Measurements from ENCODE around the gene GRK7.

GRK7 gene

DNA sequence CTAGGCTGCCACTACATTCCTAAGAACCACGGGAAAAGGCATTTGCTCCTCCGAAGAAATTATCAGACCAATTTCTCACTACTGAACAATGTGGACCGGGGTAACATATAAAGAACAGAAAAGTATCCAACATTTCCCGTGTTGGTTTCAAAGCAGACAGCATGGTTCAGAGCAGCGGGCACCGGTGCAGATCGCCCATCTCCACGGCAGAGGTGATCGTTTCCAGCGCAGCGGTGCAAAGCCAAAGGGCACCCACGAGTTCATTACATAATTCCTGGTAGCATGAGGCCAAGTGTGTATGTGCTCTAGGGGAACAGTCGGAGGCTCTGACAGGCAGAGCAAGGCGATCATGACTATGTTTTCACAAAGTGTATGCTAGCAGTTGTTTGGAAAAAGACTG, 13.2 kb downstream of the GRK7 start:
- Histone ChIP-seq H3K4me3 (IDR thresholded peaks at IDR 0.05; ENCODE audit: insufficient read depth, low read depth, low read length) (no peak overlapping the region), H3K79me2 (ENCODE audit: insufficient read depth, low read depth) (no peaks in the 10 kb centered on the region), H2AFZ (ENCODE audit: low read depth) (no peak overlapping the region), H3K36me3 (ENCODE audit: insufficient read depth) (no peaks in the 10 kb centered on the region), H3K4me1 (ENCODE audit: low read depth, poor library complexity, severe bottlenecking) (no peaks in the 10 kb centered on the region), H3K4me2 (no peak overlapping the region), H3K27ac (no peak overlapping the region), H4K20me1 (ENCODE audit: insufficient read depth) (no peaks in the 10 kb centered on the region), H3K27me3 (ENCODE audit: insufficient read depth, low read depth) (no peaks in the 10 kb centered on the region), H3K9ac (no peak overlapping the region)
- TF ChIP-seq, protein P1, sequence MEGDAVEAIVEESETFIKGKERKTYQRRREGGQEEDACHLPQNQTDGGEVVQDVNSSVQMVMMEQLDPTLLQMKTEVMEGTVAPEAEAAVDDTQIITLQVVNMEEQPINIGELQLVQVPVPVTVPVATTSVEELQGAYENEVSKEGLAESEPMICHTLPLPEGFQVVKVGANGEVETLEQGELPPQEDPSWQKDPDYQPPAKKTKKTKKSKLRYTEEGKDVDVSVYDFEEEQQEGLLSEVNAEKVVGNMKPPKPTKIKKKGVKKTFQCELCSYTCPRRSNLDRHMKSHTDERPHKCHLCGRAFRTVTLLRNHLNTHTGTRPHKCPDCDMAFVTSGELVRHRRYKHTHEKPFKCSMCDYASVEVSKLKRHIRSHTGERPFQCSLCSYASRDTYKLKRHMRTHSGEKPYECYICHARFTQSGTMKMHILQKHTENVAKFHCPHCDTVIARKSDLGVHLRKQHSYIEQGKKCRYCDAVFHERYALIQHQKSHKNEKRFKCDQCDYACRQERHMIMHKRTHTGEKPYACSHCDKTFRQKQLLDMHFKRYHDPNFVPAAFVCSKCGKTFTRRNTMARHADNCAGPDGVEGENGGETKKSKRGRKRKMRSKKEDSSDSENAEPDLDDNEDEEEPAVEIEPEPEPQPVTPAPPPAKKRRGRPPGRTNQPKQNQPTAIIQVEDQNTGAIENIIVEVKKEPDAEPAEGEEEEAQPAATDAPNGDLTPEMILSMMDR (conservative IDR thresholded peaks at IDR 0.05; ENCODE audit: low read depth, low read length) = no peak

DNA sequence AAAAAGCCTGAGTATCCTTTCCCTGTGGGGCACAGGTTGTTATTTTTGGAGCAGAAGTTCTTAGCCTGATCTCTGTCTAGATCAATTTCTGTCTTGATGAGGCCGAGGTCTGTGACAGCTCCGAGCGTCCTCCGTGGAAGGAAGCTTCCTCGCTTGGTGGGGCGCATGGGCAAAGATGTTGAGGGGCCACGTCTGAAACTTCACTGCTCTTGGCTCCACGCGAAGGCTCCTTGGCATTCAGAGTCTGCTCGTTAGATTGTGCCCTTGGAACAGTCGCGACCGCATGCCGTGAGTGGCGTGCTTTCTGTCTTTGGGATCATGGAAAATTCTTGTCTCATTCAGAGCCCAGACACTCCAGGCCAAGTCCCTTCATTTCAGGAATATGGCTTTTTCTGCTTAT, 13.7 kb downstream of the GRK7 start:
- no peak overlapping the region for H3K4me3 ChIP-seq (IDR thresholded peaks at IDR 0.05; ENCODE audit: insufficient read depth, low read depth, low read length)
- H2AFZ ChIP-seq (ENCODE audit: low read depth) = no peak overlapping the region
- H3K4me1 ChIP-seq (ENCODE audit: low read depth, poor library complexity, severe bottlenecking) = no peaks in the 10 kb centered on the region
- H3K36me3 ChIP-seq (ENCODE audit: insufficient read depth) = no peaks in the 10 kb centered on the region
- TF ChIP-seq, protein P1 (conservative IDR thresholded peaks at IDR 0.05; ENCODE audit: low read depth, low read length) = no peak
- H3K9ac ChIP-seq = no peak overlapping the region
- H4K20me1 ChIP-seq (ENCODE audit: insufficient read depth) = no peaks in the 10 kb centered on the region
- H3K4me2 ChIP-seq = no peak overlapping the region
- H3K79me2 ChIP-seq (ENCODE audit: insufficient read depth, low read depth) = no peaks in the 10 kb centered on the region
- H3K27me3 ChIP-seq (ENCODE audit: insufficient read depth, low read depth) = no peaks in the 10 kb centered on the region
- H3K27ac ChIP-seq = no peak overlapping the region

DNA sequence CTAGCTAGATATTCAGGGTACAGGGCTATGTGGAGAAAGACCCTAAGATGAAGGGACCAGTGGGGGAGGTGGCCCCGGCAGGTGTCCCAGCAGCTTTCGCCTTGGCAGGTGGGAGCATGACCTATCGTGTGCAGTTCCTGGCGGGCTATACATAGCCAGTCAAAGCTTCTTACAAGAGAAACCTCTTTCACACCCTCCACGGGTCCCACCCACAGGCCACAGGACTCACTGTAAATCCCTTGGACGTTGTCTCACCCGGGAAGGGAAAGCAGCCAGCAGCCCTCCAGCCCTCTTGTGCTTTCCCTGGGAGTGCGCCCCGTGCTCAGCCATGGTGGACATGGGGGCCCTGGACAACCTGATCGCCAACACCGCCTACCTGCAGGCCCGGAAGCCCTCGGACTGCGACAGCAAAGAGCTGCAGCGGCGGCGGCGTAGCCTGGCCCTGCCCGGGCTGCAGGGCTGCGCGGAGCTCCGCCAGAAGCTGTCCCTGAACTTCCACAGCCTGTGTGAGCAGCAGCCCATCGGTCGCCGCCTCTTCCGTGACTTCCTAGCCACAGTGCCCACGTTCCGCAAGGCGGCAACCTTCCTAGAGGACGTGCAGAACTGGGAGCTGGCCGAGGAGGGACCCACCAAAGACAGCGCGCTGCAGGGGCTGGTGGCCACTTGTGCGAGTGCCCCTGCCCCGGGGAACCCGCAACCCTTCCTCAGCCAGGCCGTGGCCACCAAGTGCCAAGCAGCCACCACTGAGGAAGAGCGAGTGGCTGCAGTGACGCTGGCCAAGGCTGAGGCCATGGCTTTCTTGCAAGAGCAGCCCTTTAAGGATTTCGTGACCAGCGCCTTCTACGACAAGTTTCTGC, 15.0 kb downstream of the GRK7 start:
- Histone ChIP-seq H3K4me1 (ENCODE audit: low read depth, poor library complexity, severe bottlenecking) (no peaks in the 10 kb centered on the region), H3K79me2 (ENCODE audit: insufficient read depth, low read depth) (no peaks in the 10 kb centered on the region), H3K27ac (no peak overlapping the region), H3K27me3 (ENCODE audit: insufficient read depth, low read depth) (no peaks in the 10 kb centered on the region), H3K9ac (no peak overlapping the region), H3K36me3 (ENCODE audit: insufficient read depth) (no peaks in the 10 kb centered on the region), H3K4me2 (no peak overlapping the region), H2AFZ (ENCODE audit: low read depth) (no peak overlapping the region), H4K20me1 (ENCODE audit: insufficient read depth) (no peaks in the 10 kb centered on the region), H3K4me3 (IDR thresholded peaks at IDR 0.05; ENCODE audit: insufficient read depth, low read depth, low read length) (no peak overlapping the region)
- TF ChIP-seq, protein P1 (conservative IDR thresholded peaks at IDR 0.05; ENCODE audit: low read depth, low read length) = no peak

DNA sequence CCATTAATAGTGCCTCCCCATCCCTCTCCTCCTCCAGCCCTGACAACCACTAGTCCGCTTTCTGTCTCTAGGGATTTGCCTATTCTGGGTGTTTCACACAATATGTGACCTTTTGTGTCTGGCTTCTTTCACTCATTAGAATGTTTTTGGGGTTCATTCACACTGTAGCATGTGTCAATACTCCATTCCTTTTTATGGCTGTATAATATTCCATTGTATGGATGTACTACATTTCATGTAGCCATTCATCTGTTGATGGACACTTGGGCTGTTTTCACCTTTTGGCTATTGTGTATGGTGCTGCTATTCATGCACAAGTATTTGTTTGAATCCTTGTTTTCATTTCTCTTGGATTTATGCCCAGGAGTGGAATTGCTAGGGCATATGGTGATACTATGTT, 16.5 kb downstream of the GRK7 start:
- no peaks in the 10 kb centered on the region for H3K4me1 ChIP-seq (ENCODE audit: low read depth, poor library complexity, severe bottlenecking)
- no peaks in the 10 kb centered on the region for H3K36me3 ChIP-seq (ENCODE audit: insufficient read depth)
- no peak overlapping the region for H3K9ac ChIP-seq
- no peak overlapping the region for H3K4me2 ChIP-seq
- TF ChIP-seq, protein P1 (conservative IDR thresholded peaks at IDR 0.05; ENCODE audit: low read depth, low read length) = no peak
- no peaks in the 10 kb centered on the region for H3K79me2 ChIP-seq (ENCODE audit: insufficient read depth, low read depth)
- H3K27ac ChIP-seq = no peak overlapping the region
- H2AFZ ChIP-seq (ENCODE audit: low read depth) = no peak overlapping the region
- no peak overlapping the region for H3K4me3 ChIP-seq (IDR thresholded peaks at IDR 0.05; ENCODE audit: insufficient read depth, low read depth, low read length)
- H3K27me3 ChIP-seq (ENCODE audit: insufficient read depth, low read depth) = no peaks in the 10 kb centered on the region
- no peaks in the 10 kb centered on the region for H4K20me1 ChIP-seq (ENCODE audit: insufficient read depth)
